ENCODE results near the gene PASK.

PASK gene

DNA sequence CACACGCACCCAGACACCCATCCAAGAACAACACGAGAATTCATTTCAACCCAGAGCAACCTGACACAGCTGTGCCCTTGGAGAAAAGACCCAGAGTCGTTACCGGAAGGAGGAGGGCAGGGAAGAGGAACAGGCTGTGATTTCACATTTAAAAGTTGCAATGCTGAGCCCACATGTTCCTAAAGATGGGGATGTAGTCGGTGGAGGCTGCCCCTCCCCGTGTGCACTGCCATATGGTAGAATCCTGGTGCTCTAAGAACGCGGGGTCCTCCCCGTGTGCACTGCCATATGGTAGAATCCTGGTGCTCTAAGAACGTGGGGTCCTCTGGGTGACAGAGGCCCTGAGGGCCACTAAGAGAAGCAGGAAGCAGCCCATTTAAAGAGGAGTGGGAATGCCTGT lies 58.1 kb downstream of the PASK start:
- no peak overlapping the region for H3K4me3 ChIP-seq
- DNase-seq (ENCODE audit: low spot score in 2 of 2): no peak
- no peaks in the 10 kb centered on the region for H3K27me3 ChIP-seq (ENCODE audit: low read depth)
- no peaks in the 10 kb centered on the region for H3K4me1 ChIP-seq
- H3K9me3 ChIP-seq: no peaks in the 10 kb centered on the region
- peaks cover 76% of the 10 kb centered on the region for H3K36me3 ChIP-seq (replicated peaks)
- in situ Hi-C loops (cut with MboI; ENCODE audit: low sequenced_read_pairs): no loop called here

DNA sequence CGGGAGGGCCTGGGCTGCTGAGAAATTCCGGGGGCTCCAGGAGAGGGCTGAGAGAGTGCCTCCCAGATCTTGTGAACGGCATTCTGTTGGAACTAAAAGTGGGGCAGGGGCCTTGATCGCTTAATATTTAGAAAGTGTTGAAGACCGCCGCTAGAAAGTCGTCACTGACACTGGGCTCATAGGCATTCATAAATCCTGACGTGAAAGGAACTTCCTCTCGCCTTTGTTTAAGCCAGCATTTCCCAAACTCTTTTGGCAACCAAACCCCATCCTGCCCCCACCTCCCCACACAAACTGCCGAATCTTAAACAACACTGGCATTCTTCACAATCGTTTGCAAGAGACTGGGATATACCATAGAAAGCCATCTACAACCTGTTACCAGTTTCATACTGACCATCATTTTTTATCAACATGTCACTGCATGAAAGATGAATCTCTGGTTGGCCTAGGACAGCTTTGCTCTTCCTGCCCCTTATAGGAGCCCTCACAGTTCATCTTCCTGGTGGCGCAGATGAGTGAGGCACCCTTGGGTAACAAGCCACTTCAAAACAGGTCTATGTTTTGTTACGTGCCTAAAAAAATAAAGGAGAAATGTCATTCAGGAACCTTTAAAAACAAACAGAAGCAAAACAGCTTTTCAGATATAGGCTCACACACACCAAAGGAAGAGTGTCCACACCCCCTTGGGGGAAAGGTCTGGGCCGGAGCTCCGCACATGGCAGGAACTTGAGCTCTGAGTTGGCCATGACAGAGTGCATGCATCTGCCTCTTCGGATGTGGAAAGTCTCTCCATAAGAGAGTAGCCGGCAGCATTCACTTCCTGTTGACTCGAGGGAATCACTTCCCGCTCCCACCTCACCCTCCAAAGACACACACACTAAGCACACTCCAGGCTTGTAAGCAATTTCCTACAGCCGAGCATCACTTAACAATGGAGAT lies 60.2 kb downstream of the PASK start:
- DNase-seq (ENCODE audit: low spot score in 2 of 2): no peak
- no peak overlapping the region for H3K4me3 ChIP-seq
- in situ Hi-C loops (cut with MboI; ENCODE audit: low sequenced_read_pairs): no loop called here
- no peaks in the 10 kb centered on the region for H3K9me3 ChIP-seq
- no peaks in the 10 kb centered on the region for H3K4me1 ChIP-seq
- peaks cover 58% of the 10 kb centered on the region for H3K36me3 ChIP-seq (replicated peaks)
- H3K27me3 ChIP-seq (ENCODE audit: low read depth): no peaks in the 10 kb centered on the region

DNA sequence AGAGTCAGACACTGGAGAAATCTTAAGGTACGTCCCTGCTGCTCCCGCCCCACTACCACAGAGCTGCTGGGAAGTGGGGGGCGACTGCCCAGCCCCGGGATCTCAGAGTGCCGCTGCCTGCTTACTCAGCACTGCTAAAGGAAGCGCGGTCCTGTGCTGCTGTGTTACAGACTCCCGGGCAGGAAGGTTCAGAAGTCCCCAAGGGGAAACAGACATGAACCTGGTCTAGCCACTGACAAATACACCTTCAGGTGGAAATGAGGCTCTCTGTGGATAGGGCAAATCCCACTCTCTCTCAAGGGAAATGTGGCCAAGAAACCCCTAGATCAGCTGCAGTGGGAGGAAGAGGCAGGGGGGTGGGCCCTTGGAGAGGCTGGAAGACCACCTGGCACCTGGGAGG lies 60.9 kb downstream of the PASK start:
- Histone ChIP-seq H3K4me3 (no peak overlapping the region), H3K4me1 (no peaks in the 10 kb centered on the region), H3K27me3 (ENCODE audit: low read depth) (no peaks in the 10 kb centered on the region), H3K9me3 (no peaks in the 10 kb centered on the region), H3K36me3 (replicated peaks) (peaks cover 52% of the 10 kb centered on the region)
- in situ Hi-C loops (cut with MboI; ENCODE audit: low sequenced_read_pairs): no loop called here
- DNase-seq (ENCODE audit: low spot score in 2 of 2): no peak

DNA sequence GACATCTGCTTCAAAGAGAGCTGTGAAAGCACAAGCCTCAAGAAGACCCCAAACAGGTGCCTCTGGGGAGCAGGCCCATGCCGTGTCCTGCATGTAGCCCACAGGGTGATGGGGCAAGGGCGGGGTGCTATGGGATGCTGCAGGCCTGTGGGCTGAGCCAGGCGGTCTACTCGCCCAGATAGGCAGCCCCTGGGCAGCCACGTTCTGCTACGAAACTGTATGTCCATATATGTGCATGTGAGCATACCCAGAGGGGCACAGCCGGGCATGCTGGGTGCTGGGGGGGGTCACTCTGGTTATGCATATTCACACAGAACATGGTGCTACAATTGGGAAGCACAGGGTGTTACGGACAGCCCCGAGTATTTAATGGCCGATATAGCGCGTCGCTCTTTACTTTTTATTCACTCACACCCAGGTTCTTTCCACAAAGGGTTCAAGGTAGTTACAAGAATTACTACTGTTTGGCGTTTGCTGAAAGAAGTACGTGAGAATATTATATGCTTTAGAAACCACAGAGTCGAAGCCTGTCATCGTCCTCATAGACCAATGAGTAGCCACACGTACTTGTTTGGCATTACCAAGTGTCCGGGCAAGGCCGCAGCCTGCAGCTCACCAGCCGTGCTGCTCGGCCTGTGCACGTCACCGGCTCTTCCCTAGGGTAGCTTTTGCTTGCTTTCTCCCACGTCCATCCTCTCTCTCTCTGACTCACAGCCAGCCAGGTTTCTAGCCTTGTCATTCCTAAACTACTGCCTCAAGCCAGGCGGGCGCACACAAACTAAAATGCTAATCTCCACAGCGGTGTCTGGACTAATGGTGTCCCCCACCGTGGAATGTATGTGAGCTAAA lies 61.6 kb downstream of the PASK start:
- in situ Hi-C loops (cut with MboI; ENCODE audit: low sequenced_read_pairs): no loop called here
- Histone ChIP-seq H3K4me1 (no peaks in the 10 kb centered on the region), H3K4me3 (no peak overlapping the region), H3K36me3 (replicated peaks) (peaks cover 47% of the 10 kb centered on the region), H3K9me3 (no peaks in the 10 kb centered on the region), H3K27me3 (ENCODE audit: low read depth) (no peaks in the 10 kb centered on the region)
- no peak for DNase-seq (ENCODE audit: low spot score in 2 of 2)

DNA sequence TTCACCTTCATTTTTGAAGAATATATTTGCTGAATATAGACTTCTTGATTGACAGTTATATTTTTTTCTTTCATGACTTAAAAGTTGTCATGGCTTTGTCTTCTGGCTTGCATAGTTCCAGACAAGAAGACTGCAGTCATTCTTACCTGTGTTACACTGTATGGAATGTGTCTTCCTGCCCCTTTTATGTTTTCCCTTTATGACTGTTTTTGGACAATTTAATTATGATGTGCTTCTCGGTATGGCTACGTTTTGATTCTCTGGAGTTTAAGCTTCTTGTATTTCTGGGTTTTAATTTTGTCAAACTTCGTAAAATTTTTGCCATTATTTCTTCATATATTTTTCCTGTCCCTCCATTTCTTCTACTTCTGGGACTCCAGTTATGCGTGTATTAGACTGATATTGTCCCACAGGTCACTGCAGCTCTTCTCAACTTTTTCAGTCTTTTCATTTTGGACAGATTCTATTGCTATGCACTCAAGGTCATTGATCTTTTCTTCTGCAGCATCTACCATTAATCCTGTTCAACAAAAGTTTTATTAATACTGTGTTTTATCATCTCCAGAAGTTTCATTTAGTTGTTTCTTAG lies 64.3 kb downstream of the PASK start:
- Histone ChIP-seq H3K4me1 (no peaks in the 10 kb centered on the region), H3K9me3 (no peaks in the 10 kb centered on the region), H3K36me3 (replicated peaks) (peaks cover 28% of the 10 kb centered on the region), H3K27me3 (ENCODE audit: low read depth) (no peaks in the 10 kb centered on the region), H3K4me3 (no peak overlapping the region)
- no peak for DNase-seq (ENCODE audit: low spot score in 2 of 2)
- in situ Hi-C loops (cut with MboI; ENCODE audit: low sequenced_read_pairs): no loop called here

DNA sequence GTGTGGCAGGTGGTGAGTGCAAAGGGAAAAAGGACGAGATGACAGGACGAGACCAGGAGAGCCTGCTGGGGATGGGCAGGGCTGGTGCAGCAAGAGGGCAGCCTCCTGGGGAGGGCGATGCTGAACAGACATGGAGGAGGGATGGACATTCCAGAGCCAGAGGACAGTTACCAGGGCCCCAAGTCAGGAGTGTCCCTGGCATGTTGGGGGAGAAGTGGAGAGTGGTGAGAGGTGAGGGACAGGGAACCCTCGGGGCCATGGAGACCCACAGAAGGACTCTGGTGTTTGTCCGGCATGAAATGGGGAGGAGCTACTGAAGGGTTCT lies 66.2 kb downstream of the PASK start:
- in situ Hi-C loops (cut with MboI; ENCODE audit: low sequenced_read_pairs): no loop called here

DNA sequence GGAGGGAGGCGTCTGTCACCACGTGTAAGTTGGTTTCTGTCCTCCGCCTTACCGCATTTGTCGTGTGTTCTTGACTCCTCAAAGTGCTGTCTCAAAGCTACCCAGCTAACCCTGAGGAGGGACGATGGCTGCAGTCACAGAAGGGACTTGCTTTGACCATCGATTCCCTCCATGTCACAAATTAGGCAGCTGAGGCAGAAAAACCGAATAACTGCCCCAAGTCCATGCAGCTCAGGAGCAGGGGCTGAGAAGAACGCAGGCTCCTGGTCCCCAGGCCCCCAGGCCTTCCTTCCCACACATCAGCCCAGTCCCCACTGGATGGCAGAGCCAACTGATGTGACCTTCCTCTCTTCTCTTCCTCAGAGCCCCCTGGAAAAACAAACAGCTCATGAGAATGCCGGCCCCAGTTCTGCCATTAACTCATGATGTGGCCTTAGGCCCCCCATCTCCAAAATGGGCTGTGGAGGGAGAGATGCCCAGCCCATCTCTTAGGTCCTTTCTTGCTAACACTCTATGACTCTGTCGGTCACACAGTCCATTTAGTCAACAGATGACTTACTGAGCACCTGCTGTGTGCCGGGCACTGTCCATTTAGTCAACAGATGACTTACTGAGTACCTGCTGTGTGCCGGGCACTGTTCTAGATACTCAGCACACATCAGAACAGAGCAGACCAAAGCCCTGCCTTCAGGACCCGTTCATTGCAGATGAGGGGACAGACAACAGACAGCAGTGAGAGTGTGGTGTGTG lies 66.8 kb downstream of the PASK start:
- DNase-seq (ENCODE audit: low spot score in 2 of 2): no peak
- H3K36me3 ChIP-seq (replicated peaks): peaks cover 10% of the 10 kb centered on the region
- H3K4me1 ChIP-seq: no peaks in the 10 kb centered on the region
- H3K9me3 ChIP-seq: no peaks in the 10 kb centered on the region
- no peak overlapping the region for H3K4me3 ChIP-seq
- H3K27me3 ChIP-seq (ENCODE audit: low read depth): no peaks in the 10 kb centered on the region
- in situ Hi-C loops (cut with MboI; ENCODE audit: low sequenced_read_pairs): no loop called here

More for the DNA sequence above, 66.2 kb downstream of the PASK start:
- Histone ChIP-seq H3K9me3 (no peaks in the 10 kb centered on the region), H3K4me3 (no peak overlapping the region), H3K4me1 (no peaks in the 10 kb centered on the region), H3K36me3 (replicated peaks) (peaks cover 11% of the 10 kb centered on the region), H3K27me3 (ENCODE audit: low read depth) (no peaks in the 10 kb centered on the region)
- no peak for DNase-seq (ENCODE audit: low spot score in 2 of 2)

DNA sequence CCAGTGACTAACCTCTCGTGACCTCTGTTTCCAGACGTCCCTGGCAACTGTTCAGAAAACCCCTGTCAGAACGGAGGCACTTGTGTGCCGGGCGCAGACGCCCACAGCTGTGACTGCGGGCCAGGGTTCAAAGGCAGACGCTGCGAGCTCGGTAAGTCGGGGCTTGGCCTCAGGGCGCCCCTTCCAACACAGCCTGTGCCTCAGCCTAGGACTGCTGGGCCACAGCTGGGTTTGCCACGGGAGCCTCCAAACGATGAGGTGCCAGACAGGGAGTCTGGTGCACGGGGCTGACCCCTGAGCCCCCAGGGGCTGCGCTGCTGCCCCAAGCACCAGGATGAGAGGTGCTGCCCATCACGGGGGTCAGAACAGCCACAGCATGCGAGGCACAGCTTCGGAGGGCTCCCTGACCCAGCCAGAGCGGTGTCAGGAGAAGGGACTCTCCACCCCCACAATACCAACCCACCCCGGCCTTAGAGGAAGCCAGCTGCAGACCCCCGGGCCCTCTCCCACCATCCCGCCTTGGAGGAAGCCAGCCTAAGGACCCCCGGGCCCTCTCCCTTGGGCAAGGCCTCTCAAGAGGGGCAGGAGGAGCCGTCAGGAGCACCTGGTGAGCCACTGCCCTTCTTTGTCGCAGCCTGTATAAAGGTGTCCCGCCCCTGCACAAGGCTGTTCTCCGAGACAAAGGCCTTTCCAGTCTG lies 67.5 kb downstream of the PASK start:
- Histone ChIP-seq H3K4me3 (no peak overlapping the region), H3K27me3 (ENCODE audit: low read depth) (no peaks in the 10 kb centered on the region), H3K4me1 (no peaks in the 10 kb centered on the region), H3K36me3 (replicated peaks) (peaks cover 6% of the 10 kb centered on the region), H3K9me3 (no peaks in the 10 kb centered on the region)
- no peak for DNase-seq (ENCODE audit: low spot score in 2 of 2)
- in situ Hi-C loops (cut with MboI; ENCODE audit: low sequenced_read_pairs): no loop called here

DNA sequence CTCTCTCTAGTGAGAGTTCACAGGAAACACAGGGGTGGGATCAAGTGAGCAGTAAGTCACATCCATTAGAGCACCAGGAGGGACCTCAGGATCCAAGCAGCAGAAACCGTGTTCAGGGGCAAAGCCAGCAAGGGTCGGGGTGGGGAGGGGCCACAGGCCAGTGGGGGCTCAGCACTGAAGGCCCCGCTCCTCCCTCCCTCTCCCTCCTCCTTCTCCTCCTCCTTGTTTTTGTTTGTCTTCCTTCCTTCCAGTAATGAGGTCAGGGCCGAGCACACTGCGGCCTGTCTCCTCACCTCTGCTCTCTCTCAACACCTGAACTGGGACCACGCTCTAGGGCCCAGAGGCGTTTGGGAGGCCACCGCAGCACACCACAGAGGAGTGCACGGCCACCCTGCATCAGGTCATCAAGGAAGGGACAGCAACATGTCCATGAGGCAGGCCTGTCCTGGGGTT lies 68.1 kb downstream of the PASK start:
- 0 out of 2 replicates have a peak, but pooled peaks cover under 1% of the 10 kb centered on the region for H3K36me3 ChIP-seq (replicated peaks)
- H3K4me3 ChIP-seq: no peak overlapping the region
- DNase-seq (ENCODE audit: low spot score in 2 of 2): no peak
- no peaks in the 10 kb centered on the region for H3K4me1 ChIP-seq
- no peaks in the 10 kb centered on the region for H3K9me3 ChIP-seq
- no peaks in the 10 kb centered on the region for H3K27me3 ChIP-seq (ENCODE audit: low read depth)
- in situ Hi-C loops (cut with MboI; ENCODE audit: low sequenced_read_pairs): no loop called here

DNA sequence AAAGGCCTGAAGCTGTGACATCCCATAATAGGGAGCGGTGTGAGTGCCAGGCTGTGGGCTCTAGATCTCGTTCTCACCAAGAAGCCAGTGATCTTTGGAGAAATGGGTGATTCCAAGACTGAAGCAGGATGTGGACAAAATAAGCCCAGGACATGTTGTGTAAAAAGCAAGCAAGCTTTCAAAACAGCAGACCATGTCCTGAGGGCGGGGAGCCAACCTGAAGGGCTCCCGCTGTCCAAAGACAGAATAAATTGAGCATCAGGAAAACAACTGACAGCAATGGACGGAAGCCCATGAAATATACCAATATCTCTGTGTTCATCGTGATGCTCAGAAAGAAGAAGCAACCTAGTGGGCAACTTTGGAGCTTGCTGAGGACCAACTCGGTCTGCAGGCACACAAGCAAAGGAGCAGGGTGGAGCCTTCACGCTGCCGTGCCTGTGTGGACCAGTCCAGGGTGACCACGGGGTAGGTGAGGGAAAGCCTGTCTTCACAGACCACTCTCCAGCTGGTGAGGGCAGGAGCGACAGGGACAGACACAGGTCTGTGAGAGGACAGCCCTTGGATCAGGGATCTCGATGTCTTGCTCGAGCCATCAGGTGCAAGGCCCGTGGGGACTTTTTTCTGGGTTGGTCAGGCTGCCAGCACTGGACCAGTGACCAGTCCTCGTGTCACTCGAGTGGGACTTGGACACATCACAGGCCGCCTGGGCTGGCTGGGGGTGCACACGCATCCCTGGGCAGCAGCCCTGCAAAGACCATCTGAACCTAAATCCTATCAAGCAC lies 68.7 kb downstream of the PASK start:
- no peaks in the 10 kb centered on the region for H3K27me3 ChIP-seq (ENCODE audit: low read depth)
- H3K4me3 ChIP-seq: no peak overlapping the region
- no peaks in the 10 kb centered on the region for H3K36me3 ChIP-seq (replicated peaks)
- in situ Hi-C loops (cut with MboI; ENCODE audit: low sequenced_read_pairs): no loop called here
- H3K9me3 ChIP-seq: no peaks in the 10 kb centered on the region
- no peak for DNase-seq (ENCODE audit: low spot score in 2 of 2)
- no peaks in the 10 kb centered on the region for H3K4me1 ChIP-seq

DNA sequence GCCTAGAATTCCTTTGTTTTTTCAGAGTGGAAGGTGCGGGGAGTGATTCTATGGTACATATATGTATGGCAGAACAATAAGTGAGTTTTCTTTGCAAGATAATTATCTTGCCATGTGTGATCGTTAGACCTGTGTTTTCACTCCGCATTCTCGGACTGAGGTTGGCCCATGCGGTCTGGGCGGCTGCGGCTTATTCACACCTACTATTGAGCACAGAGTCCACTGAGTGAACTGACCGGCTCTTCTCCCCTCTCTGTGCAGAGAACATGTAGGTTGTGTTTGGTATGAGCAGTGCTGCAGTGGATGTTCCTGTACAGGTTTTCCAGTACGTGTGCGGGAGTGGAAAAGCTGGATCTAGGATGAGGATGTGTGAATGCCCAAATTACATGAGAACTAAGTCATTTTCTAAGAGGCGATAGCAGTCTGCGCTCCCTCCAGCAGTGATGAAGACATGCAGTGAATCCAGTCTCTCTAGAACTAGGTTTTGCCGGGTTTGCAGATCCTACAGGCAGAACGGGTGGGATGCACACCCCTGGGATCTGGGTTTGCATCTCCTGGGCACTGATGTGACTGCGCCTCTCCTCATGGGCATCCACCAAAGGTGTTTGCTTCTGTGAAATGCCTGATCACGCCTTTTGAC lies 74.3 kb downstream of the PASK start:
- H3K36me3 ChIP-seq (replicated peaks): no peaks in the 10 kb centered on the region
- H3K9me3 ChIP-seq: no peaks in the 10 kb centered on the region
- H3K4me1 ChIP-seq: no peaks in the 10 kb centered on the region
- H3K27me3 ChIP-seq (ENCODE audit: low read depth): no peaks in the 10 kb centered on the region; the same call in 1 of the 2 replicates
- DNase-seq (ENCODE audit: low spot score in 2 of 2): no peak
- in situ Hi-C loops (cut with MboI; ENCODE audit: low sequenced_read_pairs): no loop called here
- H3K4me3 ChIP-seq: no peak overlapping the region

Measured in HAP-1 (cell line).